Measurements from ENCODE around the gene TSKU.
"Not testable (repeated sequence)": the region's sequence is repeated elsewhere in the genome, so short reads cannot be mapped to it uniquely, and the experiment has no call there.

The TSKU gene

GRCh38 chr11:76808171-76808570 lies 25.0 kb downstream of the TSKU start:
- no peak for DNase-seq (ENCODE audit: low read depth)
- no peak overlapping the region for H3K4me3 ChIP-seq (ENCODE audit: low read length)
- TF ChIP-seq, protein P1, sequence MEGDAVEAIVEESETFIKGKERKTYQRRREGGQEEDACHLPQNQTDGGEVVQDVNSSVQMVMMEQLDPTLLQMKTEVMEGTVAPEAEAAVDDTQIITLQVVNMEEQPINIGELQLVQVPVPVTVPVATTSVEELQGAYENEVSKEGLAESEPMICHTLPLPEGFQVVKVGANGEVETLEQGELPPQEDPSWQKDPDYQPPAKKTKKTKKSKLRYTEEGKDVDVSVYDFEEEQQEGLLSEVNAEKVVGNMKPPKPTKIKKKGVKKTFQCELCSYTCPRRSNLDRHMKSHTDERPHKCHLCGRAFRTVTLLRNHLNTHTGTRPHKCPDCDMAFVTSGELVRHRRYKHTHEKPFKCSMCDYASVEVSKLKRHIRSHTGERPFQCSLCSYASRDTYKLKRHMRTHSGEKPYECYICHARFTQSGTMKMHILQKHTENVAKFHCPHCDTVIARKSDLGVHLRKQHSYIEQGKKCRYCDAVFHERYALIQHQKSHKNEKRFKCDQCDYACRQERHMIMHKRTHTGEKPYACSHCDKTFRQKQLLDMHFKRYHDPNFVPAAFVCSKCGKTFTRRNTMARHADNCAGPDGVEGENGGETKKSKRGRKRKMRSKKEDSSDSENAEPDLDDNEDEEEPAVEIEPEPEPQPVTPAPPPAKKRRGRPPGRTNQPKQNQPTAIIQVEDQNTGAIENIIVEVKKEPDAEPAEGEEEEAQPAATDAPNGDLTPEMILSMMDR (conservative IDR thresholded peaks at IDR 0.05; ENCODE audit: low read length) = no peak

- no peak overlapping the region for H3K4me3 ChIP-seq (ENCODE audit: low read length)
- DNase-seq (ENCODE audit: low read depth) = no peak
- TF ChIP-seq, protein P1 (conservative IDR thresholded peaks at IDR 0.05; ENCODE audit: low read length) = no peak
Observed at GRCh38 chr11:76808996-76809395, 25.8 kb downstream of the TSKU start.

GRCh38 chr11:76810151-76810853 lies 27.1 kb downstream of the TSKU start:
- TF ChIP-seq, protein P1 (conservative IDR thresholded peaks at IDR 0.05; ENCODE audit: low read length) = peak; percentile 69
- no peak overlapping the region for H3K4me3 ChIP-seq (ENCODE audit: low read length)
- peak; percentile 29 for DNase-seq (ENCODE audit: low read depth)

DNA sequence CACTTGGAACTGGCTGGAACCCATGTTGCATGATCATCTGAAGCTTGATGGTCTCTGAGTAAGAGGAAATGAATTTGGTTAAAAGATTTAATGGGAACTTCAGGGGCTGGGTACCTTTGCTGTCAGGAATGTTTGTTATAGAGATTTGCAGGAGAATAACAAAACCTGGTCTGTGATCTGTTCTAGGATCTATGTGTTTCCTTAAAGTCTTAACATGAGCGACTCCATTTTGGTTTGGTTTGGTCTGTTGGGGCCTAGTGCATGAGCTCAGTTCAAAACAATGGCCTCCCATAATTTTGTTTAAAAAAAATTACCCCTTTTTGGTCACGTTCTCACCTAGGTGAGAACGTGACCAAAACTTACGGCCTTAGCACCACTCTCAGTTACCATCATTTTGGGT lies 28.1 kb downstream of the TSKU start:
- no peak overlapping the region for H3K4me3 ChIP-seq (ENCODE audit: low read length)
- no peak for DNase-seq (ENCODE audit: low read depth)
- TF ChIP-seq, protein P1 (conservative IDR thresholded peaks at IDR 0.05; ENCODE audit: low read length) = no peak

- H3K4me3 ChIP-seq (ENCODE audit: low read length) = no peak overlapping the region
- no peak for DNase-seq (ENCODE audit: low read depth)
- TF ChIP-seq, protein P1 (conservative IDR thresholded peaks at IDR 0.05; ENCODE audit: low read length) = no peak
Observed at GRCh38 chr11:76814414-76814813, 31.3 kb downstream of the TSKU start.

DNA sequence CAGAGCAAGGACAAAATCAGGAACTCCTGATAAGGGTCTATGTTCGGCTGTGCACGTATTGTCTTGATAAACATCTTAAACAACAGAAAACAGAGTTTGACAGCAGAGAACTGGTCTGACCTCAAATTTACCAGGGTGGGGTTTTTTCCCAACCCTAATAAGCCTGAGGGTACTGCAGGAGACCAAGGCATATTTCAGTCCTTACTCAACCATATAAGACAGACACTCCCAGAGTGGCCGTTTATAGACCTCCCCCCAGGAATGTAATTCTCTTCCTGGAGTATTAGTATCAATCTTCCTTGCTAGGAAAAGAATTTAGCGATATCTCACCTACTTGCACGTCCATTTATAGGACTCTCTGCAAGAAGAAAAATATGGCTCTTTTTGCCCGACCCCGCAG lies 32.5 kb downstream of the TSKU start:
- H3K4me3 ChIP-seq (ENCODE audit: low read length); DNase-seq (ENCODE audit: low read depth): not testable (repeated sequence)

GRCh38 chr11:76820184-76820566 lies 37.0 kb downstream of the TSKU start:
- no peak for DNase-seq (ENCODE audit: low read depth)
- H3K4me3 ChIP-seq (ENCODE audit: low read length) = no peak overlapping the region
- TF ChIP-seq, protein P1 (conservative IDR thresholded peaks at IDR 0.05; ENCODE audit: low read length) = no peak

GRCh38 chr11:76821396-76821795 lies 38.2 kb downstream of the TSKU start:
- not testable (repeated sequence) for DNase-seq (ENCODE audit: low read depth); H3K4me3 ChIP-seq (ENCODE audit: low read length)
